GM12874 (cell line): ENCODE data around the gene TINAGL1.

Experiments
- TF ChIP-seq, protein P1 (sequence below): IDR thresholded peaks from 2 replicates; pipeline ENCODE4 v1.5.1; 2011; ENCODE audit warnings: low read depth, mild to moderate bottlenecking, control low read depth, low read length, moderate library complexity; ENCODE audit not compliant: insufficient read depth

TINAGL1 gene

GRCh38 chr1:31576201-31576669 is at the start of gene TINAGL1:
TINAGL1 (plus strand) TSS chr1:31576515; CDS start chr1:31577149, 634 bp downstream.
- TF ChIP-seq, protein P1, sequence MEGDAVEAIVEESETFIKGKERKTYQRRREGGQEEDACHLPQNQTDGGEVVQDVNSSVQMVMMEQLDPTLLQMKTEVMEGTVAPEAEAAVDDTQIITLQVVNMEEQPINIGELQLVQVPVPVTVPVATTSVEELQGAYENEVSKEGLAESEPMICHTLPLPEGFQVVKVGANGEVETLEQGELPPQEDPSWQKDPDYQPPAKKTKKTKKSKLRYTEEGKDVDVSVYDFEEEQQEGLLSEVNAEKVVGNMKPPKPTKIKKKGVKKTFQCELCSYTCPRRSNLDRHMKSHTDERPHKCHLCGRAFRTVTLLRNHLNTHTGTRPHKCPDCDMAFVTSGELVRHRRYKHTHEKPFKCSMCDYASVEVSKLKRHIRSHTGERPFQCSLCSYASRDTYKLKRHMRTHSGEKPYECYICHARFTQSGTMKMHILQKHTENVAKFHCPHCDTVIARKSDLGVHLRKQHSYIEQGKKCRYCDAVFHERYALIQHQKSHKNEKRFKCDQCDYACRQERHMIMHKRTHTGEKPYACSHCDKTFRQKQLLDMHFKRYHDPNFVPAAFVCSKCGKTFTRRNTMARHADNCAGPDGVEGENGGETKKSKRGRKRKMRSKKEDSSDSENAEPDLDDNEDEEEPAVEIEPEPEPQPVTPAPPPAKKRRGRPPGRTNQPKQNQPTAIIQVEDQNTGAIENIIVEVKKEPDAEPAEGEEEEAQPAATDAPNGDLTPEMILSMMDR: no peak

DNA sequence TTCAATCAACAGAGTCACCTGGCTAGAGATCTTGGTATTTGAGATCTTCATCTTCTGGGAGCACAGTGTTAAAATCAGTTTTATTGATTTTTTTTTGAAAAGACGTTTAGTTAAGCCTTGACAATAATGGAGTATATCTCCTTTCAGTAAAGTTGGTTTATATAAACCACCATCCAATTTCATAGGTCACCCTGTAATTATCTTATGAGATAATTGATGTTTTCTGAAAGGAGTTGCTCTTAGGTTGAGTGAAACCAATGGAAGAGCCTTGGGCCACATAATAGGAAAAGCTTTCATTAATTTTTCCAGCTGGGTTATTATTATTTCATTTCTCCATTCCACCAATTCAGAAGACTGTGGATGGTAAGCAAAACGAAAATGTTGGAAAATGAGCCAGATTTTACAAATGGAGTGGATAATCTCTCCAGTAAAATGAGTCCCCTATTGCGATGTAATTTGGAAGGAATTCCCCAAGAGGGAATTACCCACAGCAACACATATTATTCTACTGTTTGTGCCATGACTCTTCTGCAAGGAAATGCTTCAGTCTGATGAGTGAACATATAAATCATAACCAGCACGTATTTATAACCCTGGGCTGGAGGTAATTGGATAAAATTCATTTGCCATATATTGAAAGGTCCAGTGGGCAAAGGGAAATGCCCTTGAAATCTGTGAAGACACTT is 46.2 kb upstream of the TINAGL1 start:
- TF ChIP-seq, protein P1: no peak

GRCh38 chr1:31531177-31531999 is 44.9 kb upstream of the TINAGL1 start:
- TF ChIP-seq, protein P1: no peak

DNA sequence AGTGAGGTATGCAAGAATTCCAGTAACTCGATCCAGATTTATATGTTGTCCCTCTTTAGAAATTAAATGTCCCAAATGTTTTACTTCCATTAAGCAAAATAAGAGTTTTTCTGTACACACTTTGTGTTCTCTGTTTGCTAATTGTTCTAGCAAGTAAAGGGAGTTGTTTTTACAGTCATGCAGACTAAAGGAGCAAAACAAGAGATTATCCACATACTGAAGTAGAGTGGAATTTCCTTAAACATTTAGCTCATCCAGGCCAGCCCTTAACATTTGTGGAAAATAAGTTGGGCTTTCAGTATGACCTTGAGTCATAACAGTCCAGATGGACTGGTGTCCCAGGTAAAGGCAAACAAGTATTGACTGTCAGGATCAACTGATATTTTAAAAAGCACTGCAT is 44.1 kb upstream of the TINAGL1 start:
- TF ChIP-seq, protein P1: no peak

- TF ChIP-seq, protein P1: no peak
Measured at GRCh38 chr1:31535561-31535960, 40.8 kb upstream of the TINAGL1 start.

DNA sequence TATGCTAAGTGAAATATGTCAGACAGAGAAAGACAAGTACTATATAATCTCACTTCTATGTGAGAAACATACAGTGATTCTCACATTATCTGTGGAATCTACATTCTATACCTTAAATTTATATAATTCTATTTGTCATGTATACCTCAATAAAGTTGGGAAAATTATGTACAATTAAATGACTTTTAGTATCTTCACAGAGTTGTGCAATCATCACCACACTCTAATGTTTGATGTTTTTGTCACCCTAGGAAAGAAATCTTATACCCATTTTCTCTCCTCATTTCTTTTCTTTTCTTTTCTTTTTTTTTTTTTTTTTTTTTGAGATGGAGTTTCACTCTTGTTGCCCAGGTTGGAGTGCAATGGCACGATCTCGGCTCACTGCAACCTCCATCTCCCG is 37.0 kb upstream of the TINAGL1 start:
- TF ChIP-seq, protein P1: no peak

DNA sequence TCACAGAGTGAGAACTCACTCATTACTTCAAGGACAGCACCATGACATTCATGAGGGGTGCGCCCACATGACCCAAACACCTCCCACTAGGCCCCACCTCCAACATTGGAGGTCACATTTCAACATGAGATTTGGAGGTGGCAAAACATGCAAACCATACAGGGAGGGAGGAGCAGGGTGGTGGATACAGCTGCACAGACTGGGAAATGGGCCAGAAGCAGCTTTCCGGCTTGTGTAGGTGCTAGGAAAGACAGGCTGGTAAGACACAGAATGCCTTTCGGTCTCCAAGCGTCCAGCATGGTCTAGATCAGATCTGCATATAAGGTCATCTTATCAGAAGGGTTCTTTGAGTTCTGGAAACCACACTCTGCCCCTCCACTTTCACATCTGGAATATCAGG is 35.1 kb upstream of the TINAGL1 start:
- TF ChIP-seq, protein P1: no peak
